K562 (cell line): Measurements from ENCODE around the gene RARA. TPM values are rescaled to one million over a fixed set of nuclear protein-coding genes. Genes with fewer than 3 reads are reported as not detected.

Experiments used
- ATAC-seq: fragments of 200-7000 bp; cut with Tn5 transposase; 3 replicates; pipeline ENCODE4 v1.9.1; 2020; ENCODE audit warnings: moderate library complexity
- BruUV-seq: library from RNA; stranded (reverse); fragments of 400-500 nt; replicated peaks from 2 replicates; lab custom pipeline; 2021; lab: Mats Ljungman, UMichigan
- CTCF ChIA-PET: fragments of 300-600 bp; formaldehyde crosslinking; extraction: SDS; loops from one replicate; lab custom pipeline; 2021; ENCODE audit warnings: low intra/inter-chr PET ratio; lab: Yijun Ruan, JAX
- POLR2A ChIA-PET: fragments of 300-600, 350-650 bp; sonication (Branson Sonifier 250); formaldehyde crosslinking; extraction: SDS; loops from one replicate; lab custom pipeline; 2021; ENCODE audit warnings: antibody characterized with exemption, inconsistent platforms; lab: Yijun Ruan, JAX
- DNase-seq, 4 experiments: peaks; one replicate each; pipeline versions ENCODE4 v3.0.0 to v3.0.0-alpha.2; 2011 to 2018; ENCODE audit warnings: low spot score in 3 of 4, mixed read lengths in 3 of 4; ENCODE audit errors: extremely low read depth in 1 of 4
- FAIRE-seq: peaks from 2 replicates; lab custom pipeline; 2011; peaks lifted over from hg19 to GRCh38; lab: Jason Lieb, UNC
- H2AFZ ChIP-seq: 2 replicates; pipeline ENCODE4 v1.6.0; 2011; ENCODE audit warnings: low read depth, low read length, control low read depth, inconsistent platforms
- H3K27ac ChIP-seq: fragments of 200-600 bp; 3 replicates; pipeline ENCODE4 v1.8.0; 2011; ENCODE audit warnings: low read depth, mild to moderate bottlenecking, control low read depth, inconsistent platforms, low read length, moderate library complexity, mixed read lengths; ENCODE audit errors: extremely low read depth
- H3K27me3 ChIP-seq, 2 experiments: fragments of 300-600 bp in 1 of 2; 2 replicates in 1 of 2; 3 replicates in 1 of 2; pipeline versions ENCODE4 v1.6.0 to v1.8.0; 2011; ENCODE audit warnings: inconsistent platforms in 2 of 2, low read length in 2 of 2, mild to moderate bottlenecking in 1 of 2, mixed read lengths in 1 of 2, moderate library complexity in 1 of 2; ENCODE audit not compliant: control insufficient read depth in 2 of 2, insufficient read depth in 2 of 2
- H3K36me3 ChIP-seq: fragments of 300-600 bp; 3 replicates; pipeline ENCODE4 v1.8.0; 2011; ENCODE audit warnings: mild to moderate bottlenecking, low read length, inconsistent platforms; ENCODE audit not compliant: control insufficient read depth, insufficient read depth
- H3K4me1 ChIP-seq, 2 experiments: fragments of 200-600 bp in 1 of 2; replicated peaks in 1 of 2; 2 replicates in 1 of 2; 3 replicates in 1 of 2; pipeline versions ENCODE4 v1.5.1 to v1.8.0; 2011; ENCODE audit warnings: inconsistent platforms in 2 of 2, low read length in 2 of 2, mild to moderate bottlenecking in 1 of 2, mixed read lengths in 1 of 2, moderate library complexity in 1 of 2; ENCODE audit not compliant: control insufficient read depth in 2 of 2, insufficient read depth in 2 of 2
- H3K4me2 ChIP-seq: 2 replicates; pipeline ENCODE4 v1.6.1; 2011; ENCODE audit warnings: low read length, control low read depth, inconsistent platforms, mixed read lengths; ENCODE audit not compliant: insufficient read depth
- H3K4me3 ChIP-seq: fragments of 200-600 bp; sonication (generic), shearing (Covaris generic); 2 replicates; pipeline ENCODE4 v1.5.1; 2016; ENCODE audit warnings: control low read depth, inconsistent platforms
- H3K79me2 ChIP-seq: fragments of 200-600 bp; 3 replicates; pipeline ENCODE4 v1.8.0; 2011; ENCODE audit warnings: low read length, inconsistent platforms; ENCODE audit not compliant: control insufficient read depth, insufficient read depth
- H3K9ac ChIP-seq, 2 experiments: 2 replicates each; pipeline versions ENCODE4 v1.6.0 to v1.6.1; 2011; ENCODE audit warnings: low read depth in 2 of 2, low read length in 2 of 2, control low read depth in 1 of 2, inconsistent platforms in 1 of 2, mild to moderate bottlenecking in 1 of 2, mixed read lengths in 1 of 2; ENCODE audit not compliant: insufficient read depth in 1 of 2
- H3K9me1 ChIP-seq: one replicate; pipeline ENCODE4 v1.6.0; 2011; ENCODE audit warnings: inconsistent platforms, mild to moderate bottlenecking, low read length, moderate library complexity; ENCODE audit not compliant: control insufficient read depth, insufficient read depth
- H3K9me3 ChIP-seq: replicated peaks from 2 replicates; pipeline ENCODE4 v1.5.1; 2011; ENCODE audit warnings: low read depth, low read length, inconsistent platforms; ENCODE audit not compliant: control insufficient read depth, insufficient read depth
- H4K20me1 ChIP-seq: replicated peaks from 2 replicates; pipeline ENCODE4 v1.6.1; 2011; ENCODE audit warnings: low read length, inconsistent platforms, mixed read lengths; ENCODE audit not compliant: control insufficient read depth, insufficient read depth
- COPS2 ChIP-seq: fragments of 450-650 bp; conservative IDR thresholded peaks from 2 replicates; pipeline ENCODE4 v1.6.1; 2016; ENCODE audit warnings: mild to moderate bottlenecking, moderate library complexity
- FOXP1 ChIP-seq: sonication (generic); formaldehyde crosslinking; IDR thresholded peaks from 2 replicates; pipeline ENCODE4 v1.8.0; 2022; ENCODE audit warnings: mild to moderate bottlenecking, missing genetic modification reagents
- FUS ChIP-seq: fragments of 200-400 bp; formaldehyde crosslinking; optimal IDR thresholded peaks from 2 replicates; pipeline ENCODE3; 2017; ENCODE audit warnings: low read depth, low read length
- GTF3C2 ChIP-seq: IDR thresholded peaks from 3 replicates; pipeline ENCODE4 v1.6.1; 2011; ENCODE audit warnings: borderline replicate concordance, mild to moderate bottlenecking, moderate library complexity; ENCODE audit not compliant: insufficient read length; ENCODE audit errors: extremely low read depth
- MBD2 ChIP-seq: sonication (generic); IDR thresholded peaks from 2 replicates; pipeline ENCODE4 v1.6.1; 2016; ENCODE audit warnings: low read depth, borderline replicate concordance
- NR3C1 ChIP-seq: sonication (generic); formaldehyde crosslinking; IDR thresholded peaks from 2 replicates; pipeline ENCODE4 v1.8.1; 2022; ENCODE audit warnings: missing genetic modification reagents
- PKNOX1 ChIP-seq: fragments of 450-650 bp; IDR thresholded peaks from 2 replicates; pipeline ENCODE4 v1.6.1; 2016
- THAP12 ChIP-seq: fragments of 250-450 bp; sonication (Bioruptor Pico); IDR thresholded peaks from 2 replicates; pipeline ENCODE4 v1.9.0; 2021; ENCODE audit warnings: mild to moderate bottlenecking, inconsistent platforms
- ZBTB9 ChIP-seq: fragments of 450-650 bp; formaldehyde crosslinking; IDR thresholded peaks from 2 replicates; pipeline ENCODE4 v1.4.0; 2020; ENCODE audit warnings: mild to moderate bottlenecking, moderate library complexity
- ZNF551 ChIP-seq: fragments of 250-450 bp; sonication (Bioruptor Pico); IDR thresholded peaks from 2 replicates; pipeline ENCODE4 v1.5.0; 2021; ENCODE audit warnings: mild to moderate bottlenecking, moderate library complexity
- WGBS: fragments of 100-300 bp; shearing (Covaris generic); methylation state at CpG from one replicate; pipeline ENCODE4 v1.1.6; 2016; ENCODE audit warnings: low coverage, mixed read lengths; ENCODE audit not compliant: insufficient coverage; ENCODE audit errors: missing lambda C conversion rate; 5-methylcytosine and 5-hydroxymethylcytosine counted together
- in situ Hi-C: fragments of 300-500 bp; cut with MboI; formaldehyde crosslinking; loops from 4 replicates; pipeline ENCODE4 v1.15.0; 2018; ENCODE audit warnings: inconsistent platforms, mixed read lengths
- intact Hi-C: fragments of 100-400 bp; cut with micrococcal nuclease; formaldehyde crosslinking; loops from 2 replicates; pipeline ENCODE4 v1.14.2; 2022
- polyA plus RNA-seq, 8 experiments: library from polyadenylated mRNA; depleted of rRNA in 4 of 8; stranded (reverse) in 5 of 8; unstranded in 3 of 8; fragments of >200 nt; fragmentation: Nextera tagmentation in 2 of 8; fragmentation: Illumina TruSeq in 1 of 8; extraction: Ambion mirVana in 2 of 8; extraction: Trizol in 1 of 8; gene quantifications; 2 replicates each; pipeline versions ENCODE4 v1.2.1 to v1.2.3, GENCODE V29; 2011 to 2014; ENCODE audit warnings: inconsistent platforms in 1 of 8, missing spikeins in 1 of 8
- total RNA-seq, 7 experiments: library from RNA; depleted of rRNA in 6 of 7; stranded (reverse); fragments of >200 nt in 6 of 7; fragmentation: Illumina TruSeq in 2 of 7; extraction: Trizol in 2 of 7; gene quantifications; 2 replicates each; pipeline versions ENCODE4 v1.2.1 to v1.2.3, GENCODE V29; 2011 to 2021; ENCODE audit warnings: low replicate concordance in 1 of 7

The RARA gene
- total and polyA plus RNA-seq, 9 of the 15 experiments (the other 6 are each of a cell fraction or from before 2014, with no cell fraction given): 0.10 to 28.0 (median 7.9) TPM

GRCh38 chr17:40348136-40348504 lies 39.1 kb downstream of the RARA start:
- WGBS: 100% methylated on average over 2 of the region's 5 CpGs
- Histone ChIP-seq H4K20me1 (0 out of 2 replicates have a peak, but pooled peaks cover 3% of the 10 kb centered on the region), H3K27me3 (no peaks in the 10 kb centered on the region), H3K36me3 (peaks cover 51% of the 10 kb centered on the region; the same call in 2 of the 3 replicates), H2AFZ (no peak overlapping the region), H3K4me3 (no peak overlapping the region), H3K4me2 (peak overlapping the region; percentile 38; the same call in 1 of the 2 replicates), H3K79me2 (peaks cover 58% of the 10 kb centered on the region), H3K9ac (peak overlapping the region; percentile 16 to 44; a peak in 2 of 4 replicates), H3K9me3 (no peaks in the 10 kb centered on the region), H3K4me1 (peaks cover 48 to 74% of the 10 kb centered on the region in 2 experiments), H3K9me1 (no peaks in the 10 kb centered on the region), H3K27ac (peak overlapping the region; percentile 15; the same call in 1 of the 3 replicates)
- intact Hi-C loops: no loop called here
- DNase-seq (no peak), ATAC-seq (no peak), FAIRE-seq (no peak)
- CTCF ChIA-PET: no interaction called here
- POLR2A ChIA-PET: interaction anchor here (0.5 to 1.1 kb wide), 2 partner anchors 11 to 311 kb away, joined by 3 to 4 read pairs; no protein-coding TSS in a partner anchor
- TF ChIP-seq MBD2: no peak
- no peak for TF ChIP-seq NR3C1
- no peak for TF ChIP-seq PKNOX1
- no peak for TF ChIP-seq FUS
- no peak for TF ChIP-seq ZBTB9
- TF ChIP-seq THAP12 (CRISPR knock-in tag): no peak
- no peak for TF ChIP-seq ZNF551 (CRISPR knock-in tag)
- no peak for TF ChIP-seq COPS2
- TF ChIP-seq FOXP1 (CRISPR knock-in tag): no peak
- TF ChIP-seq GTF3C2: no peak
- BruUV-seq: no TSS peak
- in situ Hi-C loops: no loop called here
